Motor neuron (in vitro differentiated cells): ENCODE data around the gene OR2H1. TPM values are rescaled to one million over a fixed set of nuclear protein-coding genes. Genes with fewer than 3 reads are reported as not detected.

ENCODE experiments used
- ATAC-seq, 8 experiments: fragments of 200-7000 bp; cut with Tn5 transposase; replicated peaks in 6 of 8; 2 replicates each; pipeline ENCODE4 v1.8.0; 2021; ENCODE audit warnings: mild to moderate bottlenecking in 8 of 8, moderate library complexity in 8 of 8
- H3K27ac ChIP-seq, 2 donors: fragments of 250-450 bp; sonication (Bioruptor Pico); 2 replicates each; pipeline ENCODE4 v1.9.0; 2021; ENCODE audit warnings: antibody characterized with exemption in 2 of 2, mild to moderate bottlenecking in 2 of 2, moderate library complexity in 1 of 2
- H3K4me1 ChIP-seq, 2 donors: fragments of 250-450 bp; sonication (Bioruptor Pico); replicated peaks in 1 of 2; 2 replicates each; pipeline ENCODE4 v1.6.1; 2021; ENCODE audit warnings: antibody characterized with exemption in 2 of 2, mild to moderate bottlenecking in 2 of 2, moderate library complexity in 1 of 2
- H3K4me3 ChIP-seq, 5 donors: fragments of 250-450 bp; sonication (Bioruptor Pico); 2 replicates each; pipeline ENCODE4 v1.9.0; 2021; ENCODE audit warnings: antibody characterized with exemption in 5 of 5, mild to moderate bottlenecking in 5 of 5, moderate library complexity in 4 of 5
- WGBS, 10 experiments: fragments of 450-650 bp; shearing (Covaris generic); methylation state at CpG; one replicate each; pipeline ENCODE4 v1.0.0; 2022; 5-methylcytosine and 5-hydroxymethylcytosine counted together
- in situ Hi-C, 9 experiments: fragments of 400-800 bp; cut with MboI; loops; one replicate each; pipeline ENCODE4 v1.15.0; 2021; ENCODE audit warnings: low sequenced_read_pairs in 9 of 9, low pct_unique_long_range_greater_than_20kb in 2 of 9; ENCODE audit not compliant: unreplicated experiment in 9 of 9
- total RNA-seq, 8 experiments: library from RNA; unstranded; fragments of 300-600 nt; gene quantifications; 2 replicates each; pipeline versions ENCODE4 v1.2.3 to v1.2.4, GENCODE V29; 2022

OR2H1 gene
- total RNA-seq, 8 experiments from 2014 or later, result 0.05 to 0.76 (median 0.27) TPM; not detected in 3

GRCh38 chr6:29487660-29488059, 30.7 kb downstream of the OR2H1 start, which contains the start of gene MAS1L:
MAS1L (minus strand) TSS chr6:29487956; CDS start chr6:29487902, 54 bp downstream.
- ATAC-seq, result no peak
- Histone ChIP-seq H3K27ac (no peak within 1 kb of the TSS), H3K4me1 (no peaks in the 10 kb centered on the region), H3K4me3 (no peak within 1 kb of the TSS)
- WGBS, 10 experiments, result 54% methylated on average over 2 of the region's 2 CpGs; no CpG with 5 or more reads in 9 of the 10 experiments
- in situ Hi-C loops, result no loop called here

DNA sequence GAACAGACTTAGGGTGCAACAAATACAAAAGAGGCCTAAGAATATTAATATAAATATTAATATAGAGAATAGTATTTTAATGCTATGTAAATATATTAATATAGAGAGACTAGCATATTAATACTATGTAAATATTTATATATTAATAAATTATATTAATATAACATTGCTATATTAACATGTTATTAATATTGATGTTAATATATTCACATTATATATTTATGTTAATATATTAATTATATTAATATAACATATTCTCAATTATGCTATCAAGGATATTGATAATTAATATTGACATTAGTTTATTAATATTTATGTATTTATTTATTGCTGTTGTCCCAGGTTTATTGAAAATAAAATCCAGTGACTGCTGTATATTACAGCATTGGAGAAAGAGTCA, 31.9 kb downstream of the OR2H1 start:
- ATAC-seq, result no peak
- Histone ChIP-seq H3K4me3 (no peak overlapping the region), H3K27ac (no peak overlapping the region), H3K4me1 (no peaks in the 10 kb centered on the region)
- in situ Hi-C loops, result no loop called here

GRCh38 chr6:29489286-29489685, 32.3 kb downstream of the OR2H1 start:
- no peaks in the 10 kb centered on the region for H3K4me1 ChIP-seq
- WGBS, 10 experiments, result 23 to 100% (median 87%) methylated on average over 1 to 6 of the region's 8 CpGs; no CpG with 5 or more reads in 1 of the 10 experiments
- in situ Hi-C loops, result no loop called here
- H3K4me3 ChIP-seq, result no peak overlapping the region
- ATAC-seq, result no peak
- H3K27ac ChIP-seq, result no peak overlapping the region

DNA sequence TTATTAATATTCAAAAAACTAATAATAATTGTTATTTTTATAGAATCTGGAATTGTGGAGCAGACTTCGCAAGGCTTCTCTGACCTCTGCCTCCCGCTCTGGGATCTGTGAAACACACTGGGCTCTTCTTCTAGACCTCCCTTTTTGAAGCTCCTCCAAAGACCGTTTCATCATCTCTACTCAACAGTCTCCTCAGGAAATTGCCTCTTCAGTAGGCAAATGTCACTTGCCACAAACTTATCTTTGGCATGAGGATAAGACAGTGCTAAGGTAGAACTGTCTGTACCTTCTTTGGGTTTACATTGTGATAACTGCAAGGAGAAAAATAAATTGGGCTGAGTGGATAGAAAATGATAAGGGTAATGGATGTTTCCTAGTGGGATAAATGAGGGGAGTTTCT, 33.1 kb downstream of the OR2H1 start:
- in situ Hi-C loops, result no loop called here
- WGBS, 10 experiments, result 22 to 94% (median 57%) methylated on average over 1 to 3 of the region's 3 CpGs; no CpG with 5 or more reads in 2 of the 10 experiments
- H3K27ac ChIP-seq, result no peak overlapping the region
- no peak overlapping the region for H3K4me3 ChIP-seq
- ATAC-seq, result no peak
- H3K4me1 ChIP-seq, result no peaks in the 10 kb centered on the region

DNA sequence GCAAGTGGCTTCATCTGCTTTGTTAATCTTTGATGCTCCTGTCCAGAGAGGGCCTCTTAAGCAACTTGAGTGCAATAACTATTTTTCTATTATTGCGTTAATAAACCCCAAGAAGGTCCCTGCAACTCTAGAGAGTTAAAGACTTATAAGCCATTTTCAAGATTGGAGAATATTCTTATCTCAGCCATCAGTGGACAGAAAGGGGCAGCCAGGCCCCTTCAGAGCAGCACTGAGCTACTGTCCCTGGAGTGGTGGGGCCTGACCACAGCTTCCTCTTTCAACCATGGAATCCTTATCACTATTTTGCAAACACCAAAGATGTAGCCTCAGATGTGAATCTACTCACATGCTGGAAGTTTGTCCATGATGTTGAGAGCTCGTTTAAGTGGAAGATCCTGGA, 33.6 kb downstream of the OR2H1 start:
- Histone ChIP-seq H3K4me1 (no peaks in the 10 kb centered on the region), H3K27ac (no peak overlapping the region), H3K4me3 (no peak overlapping the region)
- WGBS, 10 experiments, result 29 to 100% (median 60%) methylated on average over 1 of the region's 2 CpGs; no CpG with 5 or more reads in 3 of the 10 experiments
- in situ Hi-C loops, result no loop called here
- no peak for ATAC-seq

DNA sequence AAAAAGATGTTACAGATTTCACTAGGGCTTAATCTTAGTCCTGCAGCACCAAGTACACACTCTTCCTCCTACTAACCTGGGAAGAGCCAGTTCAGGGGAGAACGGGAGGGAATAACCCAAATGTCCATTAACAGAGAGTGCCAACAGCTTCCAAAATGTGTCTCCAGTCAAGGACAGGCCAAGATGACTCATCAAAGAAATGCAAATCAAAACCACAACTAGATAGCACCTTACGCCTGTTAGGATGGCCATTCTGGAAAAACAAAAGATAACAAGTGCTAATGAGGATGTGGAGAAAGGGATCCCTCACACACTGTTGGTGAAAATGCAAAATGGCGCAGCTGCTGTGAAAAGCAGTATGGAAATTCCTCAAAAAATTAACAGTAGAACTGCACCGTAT, 34.6 kb downstream of the OR2H1 start:
- Histone ChIP-seq H3K4me3 (no peak overlapping the region), H3K27ac (no peak overlapping the region), H3K4me1 (no peaks in the 10 kb centered on the region)
- in situ Hi-C loops, result no loop called here
- ATAC-seq, result no peak
- 31 to 100% (median 77%) methylated on average over 1 to 4 of the region's 4 CpGs; no CpG with 5 or more reads in 1 of the 10 experiments for WGBS, 10 experiments

- ATAC-seq, result no peak
- no peak overlapping the region for H3K4me3 ChIP-seq
- H3K27ac ChIP-seq, result no peak overlapping the region
- H3K4me1 ChIP-seq, result no peaks in the 10 kb centered on the region
- WGBS, 10 experiments, result 15 to 80% (median 20%) methylated on average over 1 to 2 of the region's 2 CpGs; no CpG with 5 or more reads in 5 of the 10 experiments
- in situ Hi-C loops, result no loop called here
Observed at GRCh38 chr6:29493261-29493660, 36.3 kb downstream of the OR2H1 start.

DNA sequence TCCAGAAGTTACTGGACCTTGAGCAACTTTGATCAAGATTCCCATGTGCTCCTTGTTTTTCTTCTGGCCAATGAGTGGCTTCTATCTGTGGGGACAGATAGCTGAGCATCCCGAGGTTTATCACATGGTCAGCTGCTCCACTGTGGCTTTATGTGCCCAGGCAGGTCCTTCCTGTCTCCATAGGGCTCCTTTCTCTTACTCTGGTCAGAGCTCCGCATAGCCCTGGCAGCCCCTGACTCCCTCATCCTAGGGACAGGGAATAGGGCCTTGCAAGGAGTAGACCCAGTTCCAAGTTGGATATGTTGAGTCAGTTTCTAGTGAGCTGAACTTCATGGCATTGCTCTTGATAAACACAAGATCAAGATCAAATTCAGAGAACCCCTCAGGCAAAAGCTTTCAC, 37.2 kb downstream of the OR2H1 start:
- 20 to 86% (median 73%) methylated on average over 1 to 2 of the region's 2 CpGs; no CpG with 5 or more reads in 6 of the 10 experiments for WGBS, 10 experiments
- Histone ChIP-seq H3K27ac (no peak overlapping the region), H3K4me1 (no peaks in the 10 kb centered on the region), H3K4me3 (no peak overlapping the region)
- in situ Hi-C loops, result no loop called here
- ATAC-seq, result no peak

- Histone ChIP-seq H3K27ac (no peak overlapping the region), H3K4me1 (no peaks in the 10 kb centered on the region), H3K4me3 (no peak overlapping the region)
- ATAC-seq, result no peak
- in situ Hi-C loops, result no loop called here
- 0 to 92% (median 37%) methylated on average over 1 to 4 of the region's 4 CpGs for WGBS, 10 experiments
Observed at GRCh38 chr6:29495571-29495970, 38.6 kb downstream of the OR2H1 start.

DNA sequence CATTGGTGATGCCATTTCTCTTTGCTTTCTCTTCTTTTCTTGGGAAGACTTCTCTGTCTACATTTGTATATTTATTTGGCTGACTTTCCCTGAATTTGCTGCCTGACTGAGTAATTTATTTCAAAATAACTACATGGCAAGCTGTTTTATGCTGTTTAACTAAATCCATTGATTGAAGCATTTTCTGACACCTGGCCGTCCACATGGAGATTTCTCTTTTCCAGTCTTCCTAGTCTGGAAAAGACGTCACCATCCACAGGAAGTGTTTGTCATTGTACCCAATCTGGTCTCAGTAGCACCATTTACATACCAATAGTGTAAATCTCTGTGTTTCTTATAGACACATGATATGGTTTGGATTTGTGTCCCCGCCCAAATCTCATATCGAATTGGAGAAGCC, 40.0 kb downstream of the OR2H1 start:
- 0 to 86% (median 63%) methylated on average over 1 to 4 of the region's 4 CpGs; no CpG with 5 or more reads in 1 of the 10 experiments for WGBS, 10 experiments
- in situ Hi-C loops, result no loop called here
- Histone ChIP-seq H3K4me3 (no peak overlapping the region), H3K27ac (no peak overlapping the region), H3K4me1 (no peaks in the 10 kb centered on the region)
- no peak for ATAC-seq

DNA sequence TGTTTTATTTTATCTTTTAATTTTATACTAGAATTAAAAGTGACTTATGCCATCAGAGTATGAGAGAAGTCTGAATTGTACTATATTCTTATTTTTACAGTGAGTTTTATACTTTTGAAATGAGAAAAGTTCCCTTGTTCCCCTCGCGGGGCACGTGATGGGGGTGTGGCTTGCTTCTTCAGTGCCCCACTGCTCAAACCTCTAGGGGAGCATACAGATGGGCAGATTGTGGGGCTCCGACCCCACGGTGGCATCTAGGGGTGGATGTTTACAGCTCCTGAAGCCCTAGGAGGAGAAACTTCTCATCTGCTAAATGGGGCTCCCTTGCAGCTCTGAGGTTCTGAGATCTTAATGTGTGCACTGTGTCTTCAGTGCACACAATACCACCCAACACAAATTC, 42.7 kb downstream of the OR2H1 start:
- no peaks in the 10 kb centered on the region for H3K4me1 ChIP-seq
- no peak overlapping the region for H3K27ac ChIP-seq
- in situ Hi-C loops, result no loop called here
- no peak for ATAC-seq
- 46 to 90% (median 70%) methylated on average over 1 to 5 of the region's 5 CpGs; no CpG with 5 or more reads in 4 of the 10 experiments for WGBS, 10 experiments
- no peak overlapping the region for H3K4me3 ChIP-seq

- no peak overlapping the region for H3K27ac ChIP-seq
- in situ Hi-C loops, result no loop called here
- ATAC-seq, result no peak
- no peaks in the 10 kb centered on the region for H3K4me1 ChIP-seq
- H3K4me3 ChIP-seq, result no peak overlapping the region
- 20 to 100% (median 66%) methylated on average over 1 to 5 of the region's 8 CpGs; no CpG with 5 or more reads in 2 of the 10 experiments for WGBS, 10 experiments
Observed at GRCh38 chr6:29500594-29500993, 43.6 kb downstream of the OR2H1 start.

GRCh38 chr6:29501106-29501505, 44.2 kb downstream of the OR2H1 start:
- no peak for ATAC-seq
- WGBS, 10 experiments, result 20 to 84% (median 74%) methylated on average over 1 to 5 of the region's 6 CpGs; no CpG with 5 or more reads in 5 of the 10 experiments
- in situ Hi-C loops, result no loop called here
- Histone ChIP-seq H3K27ac (no peak overlapping the region), H3K4me3 (no peak overlapping the region), H3K4me1 (no peaks in the 10 kb centered on the region)

- no peak overlapping the region for H3K27ac ChIP-seq
- WGBS, 10 experiments, result 71 to 80% (median 80%) methylated on average over 1 to 3 of the region's 3 CpGs; no CpG with 5 or more reads in 7 of the 10 experiments
- no peaks in the 10 kb centered on the region for H3K4me1 ChIP-seq
- no peak for ATAC-seq
- H3K4me3 ChIP-seq, result no peak overlapping the region
- in situ Hi-C loops, result no loop called here
Observed at GRCh38 chr6:29502181-29502580, 45.2 kb downstream of the OR2H1 start.
